Measurements from ENCODE around the gene PFKFB3.

Gene PFKFB3

DNA sequence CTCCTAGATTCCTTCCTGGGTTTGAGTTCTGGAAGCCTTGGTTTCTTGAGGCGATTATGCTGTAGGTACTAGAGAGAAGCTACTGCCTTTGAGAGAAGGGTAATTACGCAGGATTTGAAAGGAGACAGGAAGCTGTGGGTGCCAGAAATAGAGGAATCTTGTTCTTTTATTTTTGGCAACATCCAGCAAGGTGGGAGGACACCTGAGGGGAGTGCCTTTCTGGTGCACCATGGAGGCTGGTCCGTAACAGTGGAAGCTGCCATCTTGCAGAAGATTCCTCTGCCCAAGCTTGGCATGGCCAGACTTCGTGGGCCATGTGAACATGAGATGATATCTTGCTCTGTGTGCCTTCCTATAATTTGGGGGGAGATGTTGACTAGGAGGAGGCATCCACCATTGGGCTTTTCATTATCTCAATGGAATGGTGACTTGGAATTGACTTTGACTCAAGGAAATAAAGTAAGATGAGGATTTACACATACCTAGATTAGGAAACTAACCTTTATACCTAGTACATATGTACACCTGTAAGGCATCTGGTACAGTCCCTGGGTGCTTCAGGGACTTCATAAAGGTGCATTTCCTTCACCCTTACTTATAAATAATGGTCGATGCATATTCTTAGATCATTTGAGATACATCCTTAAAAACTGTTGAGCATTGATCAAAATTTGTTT, 98.2 kb downstream of the PFKFB3 start:
- TF ChIP-seq, protein P1, sequence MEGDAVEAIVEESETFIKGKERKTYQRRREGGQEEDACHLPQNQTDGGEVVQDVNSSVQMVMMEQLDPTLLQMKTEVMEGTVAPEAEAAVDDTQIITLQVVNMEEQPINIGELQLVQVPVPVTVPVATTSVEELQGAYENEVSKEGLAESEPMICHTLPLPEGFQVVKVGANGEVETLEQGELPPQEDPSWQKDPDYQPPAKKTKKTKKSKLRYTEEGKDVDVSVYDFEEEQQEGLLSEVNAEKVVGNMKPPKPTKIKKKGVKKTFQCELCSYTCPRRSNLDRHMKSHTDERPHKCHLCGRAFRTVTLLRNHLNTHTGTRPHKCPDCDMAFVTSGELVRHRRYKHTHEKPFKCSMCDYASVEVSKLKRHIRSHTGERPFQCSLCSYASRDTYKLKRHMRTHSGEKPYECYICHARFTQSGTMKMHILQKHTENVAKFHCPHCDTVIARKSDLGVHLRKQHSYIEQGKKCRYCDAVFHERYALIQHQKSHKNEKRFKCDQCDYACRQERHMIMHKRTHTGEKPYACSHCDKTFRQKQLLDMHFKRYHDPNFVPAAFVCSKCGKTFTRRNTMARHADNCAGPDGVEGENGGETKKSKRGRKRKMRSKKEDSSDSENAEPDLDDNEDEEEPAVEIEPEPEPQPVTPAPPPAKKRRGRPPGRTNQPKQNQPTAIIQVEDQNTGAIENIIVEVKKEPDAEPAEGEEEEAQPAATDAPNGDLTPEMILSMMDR (conservative IDR thresholded peaks at IDR 0.05; ENCODE audit: low read depth, low read length): no peak
- DNase-seq (ENCODE audit: low read depth): no peak
- H3K4me3 ChIP-seq (ENCODE audit: low read length): no peak overlapping the region

DNA sequence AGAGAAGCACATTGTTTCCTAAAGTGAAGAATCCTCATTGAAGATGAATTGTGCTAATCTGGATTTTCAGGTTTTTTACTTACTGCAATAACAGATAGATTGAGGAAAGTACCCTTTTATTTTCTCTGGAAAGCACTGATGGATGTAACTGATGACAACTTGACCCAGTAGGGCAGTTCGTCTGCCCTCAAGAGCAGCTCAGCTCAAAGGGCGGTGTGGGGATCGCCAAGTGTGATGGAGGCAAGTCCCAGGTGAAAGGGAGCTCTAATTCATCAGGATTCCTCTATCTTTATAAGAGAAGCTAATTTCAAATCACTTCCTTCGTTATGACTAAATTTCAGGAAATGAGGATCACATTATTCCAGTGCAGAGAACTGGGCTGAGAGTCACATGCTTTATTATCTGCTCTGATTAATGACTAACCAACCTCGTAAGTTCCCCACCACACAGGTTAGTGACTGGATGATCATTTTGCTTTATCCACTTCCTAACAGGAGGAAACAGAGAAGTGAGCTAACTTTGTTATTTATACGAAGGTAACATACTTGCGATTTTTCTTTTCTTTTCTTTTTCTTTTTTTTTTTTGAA, 98.8 kb downstream of the PFKFB3 start:
- no peak overlapping the region for H3K4me3 ChIP-seq (ENCODE audit: low read length)
- no peak for DNase-seq (ENCODE audit: low read depth)
- TF ChIP-seq, protein P1 (conservative IDR thresholded peaks at IDR 0.05; ENCODE audit: low read depth, low read length): no peak
